CD4-positive, alpha-beta T cell treated with Interleukin-15 for 1 hour (primary cell): ENCODE data around the gene ZNF341.
"Not testable (repeated sequence)": the region's sequence is repeated elsewhere in the genome, so short reads cannot be mapped to it uniquely, and the experiment has no call there.

Experiments used
- DNase-seq: peaks from one replicate; pipeline ENCODE4 v3.0.0-alpha.2; 2020

The ZNF341 gene

GRCh38 chr20:33731693-33732165 lies at the start of gene ZNF341:
ZNF341 (plus strand) TSS chr20:33731996; CDS start chr20:33732022, 26 bp downstream.
- peak; percentile 93 for DNase-seq

DNA sequence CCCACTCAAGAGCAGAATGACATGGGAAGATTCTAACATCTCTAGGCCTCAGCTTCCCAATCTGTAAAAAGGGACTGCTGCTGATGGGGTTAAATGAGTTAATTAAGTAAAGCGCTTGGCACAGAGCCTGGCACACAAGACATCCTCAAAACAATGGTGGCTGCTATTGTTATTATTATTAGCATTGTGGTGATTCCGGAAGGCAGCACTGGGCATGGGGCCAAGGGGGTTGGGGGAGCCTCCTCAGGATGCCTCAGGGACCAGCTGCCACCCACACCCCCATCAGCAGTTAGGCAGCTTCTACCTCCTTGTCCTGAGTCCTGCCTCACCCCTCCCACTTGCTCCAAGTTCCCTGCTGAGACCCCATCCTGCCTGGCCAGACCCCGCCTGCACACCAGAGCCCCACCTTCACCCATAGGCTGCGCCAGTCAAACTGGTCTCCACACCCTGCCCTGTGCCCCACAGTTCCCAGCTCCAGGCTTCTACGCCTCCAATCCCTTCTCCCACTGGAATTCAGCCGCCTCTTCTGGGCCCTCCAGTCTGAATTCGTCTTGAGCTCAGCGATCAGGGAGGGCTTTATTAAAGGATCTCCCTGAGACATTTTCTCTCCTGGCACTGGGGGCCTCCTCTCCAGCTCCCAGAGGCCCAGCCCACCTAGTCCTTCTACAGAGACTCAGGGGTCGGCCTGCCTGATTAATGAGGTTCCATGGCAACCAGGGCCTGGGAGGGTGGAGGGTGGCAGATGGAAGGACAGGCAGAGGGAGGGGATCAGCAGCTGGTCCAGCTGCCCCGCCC lies 47.1 kb upstream of the ZNF341 start:
- DNase-seq, result no peak

DNA sequence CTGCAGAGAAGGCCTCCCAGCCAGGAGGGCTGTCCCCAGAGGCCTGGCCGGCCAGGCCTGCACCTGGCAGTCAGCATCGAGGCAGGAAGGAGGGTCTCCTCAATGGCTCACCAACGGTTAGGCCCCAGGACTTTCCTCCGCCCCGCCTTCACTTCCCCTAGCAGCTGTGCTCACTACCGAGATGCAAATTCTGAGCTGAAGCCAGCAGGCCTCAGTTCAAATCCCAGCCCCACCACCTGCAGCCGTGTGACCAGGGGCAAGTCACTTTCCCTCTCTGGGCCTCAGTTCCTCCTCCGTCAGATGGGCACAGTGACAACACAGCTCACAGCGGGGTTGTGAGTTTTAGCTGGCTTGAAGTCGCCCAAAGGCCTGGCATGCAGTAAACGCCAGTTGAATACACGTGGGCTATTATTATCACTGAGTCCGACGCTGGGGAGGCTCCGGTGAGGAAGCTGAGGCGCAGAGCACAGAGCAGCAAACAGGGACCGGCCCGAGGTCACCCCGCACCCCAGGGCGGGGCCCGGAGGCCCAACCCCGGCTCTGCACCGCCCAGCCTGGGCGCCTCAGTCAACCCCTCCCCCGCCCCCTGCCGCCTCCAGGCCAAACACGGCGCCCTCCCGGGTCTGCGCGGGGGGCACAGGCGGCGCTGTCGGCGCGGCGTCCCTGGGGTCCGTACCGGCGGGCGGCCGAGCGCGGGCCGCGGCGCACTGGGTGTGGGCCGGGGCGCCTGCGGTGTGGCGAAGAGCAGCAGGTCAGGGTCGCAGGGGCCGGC lies 46.3 kb upstream of the ZNF341 start:
- DNase-seq, result peak; percentile 47

DNA sequence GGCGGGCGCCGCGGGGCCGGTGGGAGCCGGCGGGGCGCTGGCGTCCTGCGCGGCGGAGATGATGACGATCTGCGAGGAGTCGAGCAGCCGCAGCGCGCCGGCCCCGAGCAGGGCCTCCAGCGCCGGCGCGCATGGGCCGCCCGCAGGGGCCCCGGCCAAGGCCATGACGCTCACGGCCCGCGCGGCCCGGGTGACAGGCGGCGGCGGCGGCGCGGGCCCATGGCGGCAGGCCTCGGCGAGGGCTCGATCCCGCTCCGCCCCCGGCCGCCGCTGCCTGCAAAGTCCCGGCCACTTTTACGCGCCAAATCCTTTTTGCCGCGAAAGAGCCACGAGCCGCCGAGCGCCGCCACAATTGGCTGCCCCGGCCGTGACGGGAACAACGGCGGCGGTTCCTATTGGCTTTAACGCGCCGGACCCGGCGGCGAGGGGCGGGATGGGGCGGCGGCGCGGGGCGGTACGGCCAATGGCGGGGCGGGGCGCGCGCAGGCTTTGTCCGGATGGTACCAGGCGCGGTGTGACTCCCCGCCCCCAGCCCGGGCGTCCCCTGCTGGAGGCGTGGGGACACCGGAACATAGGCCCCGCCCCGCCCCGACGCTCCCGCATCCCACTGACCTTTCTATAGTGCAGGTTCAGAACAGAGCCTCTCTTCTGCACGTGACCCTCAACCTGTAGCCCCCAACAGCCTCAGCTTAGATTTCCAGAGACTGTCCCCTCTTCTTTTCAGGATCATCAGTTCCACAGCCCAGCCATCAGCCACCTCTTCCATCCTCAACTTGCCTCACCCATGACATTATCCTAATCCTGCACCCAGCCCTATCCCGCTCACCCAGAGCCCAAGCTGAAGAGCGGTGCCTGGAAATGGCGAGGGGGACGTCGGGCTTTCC lies 45.5 kb upstream of the ZNF341 start, which contains the start of gene E2F1:
TSS of gene E2F1 (minus strand) at position 286 of the 884 bp plus-strand sequence. CDS start at position 165, 121 bp downstream.
- peak; percentile 94 for DNase-seq

DNA sequence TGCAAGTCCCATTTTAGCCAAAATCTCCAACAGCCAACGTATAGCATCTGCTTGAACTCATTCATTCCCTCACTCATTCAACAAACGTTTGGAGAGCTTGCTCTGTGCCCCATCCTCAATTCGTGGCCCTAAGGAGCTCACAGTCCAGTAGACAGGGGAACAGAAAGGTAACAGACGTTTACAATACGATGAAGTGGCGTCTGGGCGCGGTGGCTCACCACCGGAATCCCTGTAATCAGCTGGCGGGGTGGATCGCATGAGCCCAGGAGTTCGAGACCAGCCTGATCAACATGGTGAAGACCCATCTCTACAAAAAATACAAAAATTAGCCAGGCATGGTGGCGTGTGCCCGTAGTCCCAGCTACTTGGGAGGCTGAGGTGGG lies 44.8 kb upstream of the ZNF341 start:
- DNase-seq, result no peak

DNA sequence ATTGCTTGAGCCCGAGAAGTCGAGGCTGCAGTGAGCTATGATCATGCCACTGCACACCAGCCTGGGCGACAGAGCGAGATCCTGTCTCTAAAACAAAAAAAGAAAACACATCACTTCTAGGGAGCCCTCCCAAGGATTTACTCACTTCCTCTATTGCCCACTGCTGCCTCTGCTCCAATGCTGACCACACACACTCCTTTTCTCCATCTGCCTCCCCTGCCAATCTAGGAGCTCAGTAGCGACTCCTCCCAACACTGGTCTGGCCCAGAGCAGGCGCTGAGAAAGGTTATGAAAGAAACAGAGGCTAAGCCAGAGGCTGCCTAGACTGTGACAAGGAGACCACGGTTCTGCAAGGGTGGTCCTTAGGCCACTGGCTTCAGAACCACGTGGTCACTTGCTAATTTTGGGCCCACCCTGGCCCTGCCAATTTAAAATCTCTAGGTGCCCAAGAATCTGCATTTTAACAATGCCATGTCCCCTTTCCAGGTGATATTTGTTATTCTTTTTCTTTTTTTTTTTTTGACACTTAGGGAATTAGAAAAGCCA lies 44.4 kb upstream of the ZNF341 start:
- peak; percentile 25 for DNase-seq

DNA sequence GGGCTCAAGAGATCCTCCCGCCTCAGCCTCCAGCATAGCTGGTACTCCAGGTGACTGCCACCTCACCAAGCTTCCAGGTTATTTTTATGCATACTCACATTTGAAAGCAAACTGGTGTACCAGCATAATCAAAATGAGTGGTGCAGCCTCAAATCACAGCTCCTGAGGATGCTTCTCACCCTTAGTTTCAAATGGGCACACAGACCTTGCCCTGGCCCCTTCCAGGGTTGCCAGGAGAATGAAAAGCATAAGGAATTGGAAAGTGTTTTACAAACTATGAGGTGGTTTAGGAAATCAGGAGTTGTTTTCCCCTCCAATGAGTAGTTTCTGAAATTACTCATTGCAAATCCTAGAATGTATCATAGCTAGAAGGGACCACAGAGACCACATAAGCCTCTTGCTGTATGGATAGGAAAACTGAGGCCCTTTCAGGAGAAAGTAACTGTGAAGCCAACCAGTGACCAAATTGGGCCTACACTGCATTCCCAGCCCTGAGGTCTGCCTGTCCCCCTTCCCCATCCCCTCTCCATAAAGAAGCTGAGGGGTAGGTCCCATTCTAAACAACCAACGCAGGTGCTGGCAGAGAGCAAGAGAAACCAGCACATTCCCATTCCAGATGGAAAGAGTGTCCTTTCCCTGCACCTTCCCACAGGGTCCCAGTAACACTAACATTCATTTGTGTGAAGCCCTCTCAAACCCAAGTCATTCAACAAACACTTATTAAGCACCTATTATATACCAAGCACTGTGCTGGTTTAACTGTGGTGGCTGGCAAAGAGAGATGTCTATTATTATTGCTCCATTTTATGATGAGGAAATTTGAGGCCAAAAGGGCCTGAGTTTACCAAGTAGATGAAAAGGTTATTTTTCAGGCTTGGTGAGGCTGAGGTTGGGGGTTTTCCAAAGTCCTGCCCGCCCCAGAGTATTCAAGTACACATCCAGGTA lies 43.5 kb upstream of the ZNF341 start:
- DNase-seq, result no peak

GRCh38 chr20:33688938-33689424 lies 42.8 kb upstream of the ZNF341 start:
- DNase-seq, result no peak

GRCh38 chr20:33689493-33689892 lies 42.3 kb upstream of the ZNF341 start:
- DNase-seq, result no peak

DNA sequence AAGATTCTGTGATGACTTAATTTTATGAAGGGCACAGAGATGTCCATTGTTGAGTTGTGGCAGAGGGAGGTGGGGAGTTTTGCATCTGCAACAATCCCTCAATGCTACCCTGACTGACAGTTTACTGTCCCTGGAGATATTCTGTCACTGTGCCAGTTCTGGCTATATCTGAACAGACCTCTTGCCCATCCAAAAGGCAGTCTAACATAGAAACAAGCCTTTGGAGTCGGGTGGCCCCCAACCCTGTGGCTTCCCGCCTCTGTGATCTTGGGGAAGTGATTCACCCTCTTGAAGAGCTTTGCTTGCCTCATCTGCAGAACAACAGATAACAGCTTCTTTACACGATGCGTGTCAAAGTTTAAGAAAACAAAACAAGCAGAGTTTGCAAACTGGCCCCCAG lies 41.8 kb upstream of the ZNF341 start:
- DNase-seq, result peak; percentile 81

DNA sequence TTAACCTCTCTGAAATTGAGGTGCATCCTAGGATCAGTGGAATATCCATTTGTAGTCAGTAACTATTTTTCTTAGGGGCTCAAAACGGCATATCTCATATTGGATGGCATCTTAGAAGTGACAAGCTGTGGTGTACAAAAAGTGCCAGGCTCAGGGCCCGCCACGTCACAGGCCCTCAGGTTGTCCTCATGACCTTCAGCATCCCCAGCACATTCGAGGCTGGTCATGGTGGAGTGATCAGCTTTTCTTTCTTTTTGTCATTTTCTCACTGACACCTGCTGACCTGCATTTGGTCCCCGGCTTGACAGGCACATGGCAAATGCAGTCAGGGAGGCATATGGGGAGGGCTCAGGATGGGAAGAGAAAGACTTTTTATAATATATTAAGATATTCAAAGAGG lies 38.5 kb upstream of the ZNF341 start:
- DNase-seq, result no peak

DNA sequence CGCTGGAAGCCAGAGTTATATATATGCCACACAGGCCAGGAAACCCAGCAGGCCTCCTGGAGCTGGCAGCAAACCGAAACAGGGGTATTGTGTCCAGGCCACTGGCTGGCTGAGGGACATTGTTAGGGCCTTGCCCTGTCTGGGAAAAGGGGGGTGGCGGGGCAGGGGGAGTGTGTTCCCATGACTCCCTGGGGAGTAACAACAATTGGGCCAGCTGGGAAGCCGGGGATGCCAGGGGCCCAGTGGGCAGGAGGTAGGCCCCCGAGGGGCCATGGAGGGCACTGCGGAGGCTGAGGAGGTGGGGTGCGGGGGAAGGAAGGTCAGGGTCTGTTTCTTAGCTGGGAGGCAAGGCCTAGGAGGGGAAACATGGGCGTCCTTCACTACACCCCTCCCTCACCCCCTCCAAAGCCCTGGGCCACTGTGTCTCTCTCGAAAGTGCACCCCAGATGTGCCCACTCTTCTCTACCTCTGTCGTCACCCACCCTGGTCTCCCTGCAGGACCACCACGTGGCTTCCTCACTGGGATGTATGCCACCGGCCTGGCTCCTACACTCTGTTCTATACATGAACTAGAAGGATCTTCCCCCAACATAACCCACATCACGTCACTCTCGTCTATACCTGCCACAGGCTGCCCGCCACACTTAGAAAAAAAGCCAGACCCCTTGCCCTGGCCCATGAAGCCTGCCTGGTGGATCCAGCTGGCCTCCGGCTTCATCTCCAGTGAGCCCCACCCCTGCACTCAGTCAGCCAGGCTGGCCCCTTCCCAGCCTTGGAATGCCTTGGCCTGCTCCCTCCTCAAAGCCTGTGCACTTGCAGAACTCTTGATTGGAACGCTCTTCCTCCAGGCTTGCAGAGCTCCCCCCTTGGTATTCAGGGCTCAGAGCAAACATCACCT lies 37.8 kb upstream of the ZNF341 start:
- no peak for DNase-seq

DNA sequence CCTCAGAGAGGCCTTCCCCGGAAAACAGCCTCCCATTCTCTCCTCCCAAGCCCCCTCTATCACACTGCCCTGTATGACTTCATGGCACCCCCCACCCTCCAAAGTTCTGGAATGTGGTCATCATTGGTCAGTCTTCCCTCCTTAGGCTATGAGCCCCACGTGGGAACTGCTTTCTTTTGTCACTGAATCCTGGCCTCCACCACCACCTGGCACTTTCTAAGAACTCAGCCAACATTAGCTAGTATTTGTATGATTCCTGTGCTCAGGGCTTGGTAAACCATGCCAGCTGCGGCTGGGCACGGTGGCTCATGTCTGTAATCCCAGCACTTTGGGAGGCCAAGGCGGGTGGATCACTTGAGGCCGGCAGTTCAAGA lies 37.2 kb upstream of the ZNF341 start:
- no peak for DNase-seq

DNA sequence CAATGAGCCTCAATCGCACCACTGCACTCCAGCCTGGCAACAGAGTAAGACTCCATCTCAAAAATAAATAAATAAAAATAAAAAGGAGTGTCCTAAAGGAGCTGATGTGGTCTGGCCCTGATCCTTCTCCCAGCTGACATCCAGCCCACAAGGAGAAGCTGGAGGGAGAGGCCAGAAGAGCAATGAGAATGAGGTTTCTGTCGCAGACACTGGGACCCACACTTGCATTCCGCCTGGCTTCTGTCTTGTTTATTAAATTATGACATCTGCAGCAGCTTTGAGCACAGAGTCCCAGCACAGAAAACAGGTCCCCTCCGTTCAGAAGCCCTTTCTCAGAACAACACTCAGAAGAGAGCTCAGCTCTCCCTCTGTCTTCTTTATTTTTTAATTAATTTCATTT lies 35.3 kb upstream of the ZNF341 start:
- DNase-seq, result no peak

GRCh38 chr20:33697129-33697528 lies 34.7 kb upstream of the ZNF341 start:
- DNase-seq, result no peak

DNA sequence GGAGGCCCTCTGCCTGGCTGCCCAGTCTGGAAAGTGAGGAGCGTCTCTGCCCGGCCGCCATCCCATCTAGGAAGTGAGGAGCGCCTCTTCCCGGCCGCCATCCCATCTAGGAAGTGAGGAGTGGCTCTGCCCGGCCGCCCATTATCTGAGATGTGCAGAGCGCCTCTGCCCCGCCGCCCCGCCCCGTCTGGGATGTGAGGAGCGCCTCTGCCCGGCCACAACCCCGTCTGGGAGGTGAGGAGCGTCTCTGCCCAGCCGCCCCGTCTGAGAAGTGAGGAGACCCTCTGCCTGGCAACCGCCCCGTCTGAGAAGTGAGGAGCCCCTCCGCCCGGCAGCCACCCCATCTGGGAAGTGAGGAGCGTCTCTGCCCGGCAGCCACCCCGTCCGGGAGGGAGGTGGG lies 32.8 kb upstream of the ZNF341 start:
- DNase-seq, result not testable (repeated sequence)

DNA sequence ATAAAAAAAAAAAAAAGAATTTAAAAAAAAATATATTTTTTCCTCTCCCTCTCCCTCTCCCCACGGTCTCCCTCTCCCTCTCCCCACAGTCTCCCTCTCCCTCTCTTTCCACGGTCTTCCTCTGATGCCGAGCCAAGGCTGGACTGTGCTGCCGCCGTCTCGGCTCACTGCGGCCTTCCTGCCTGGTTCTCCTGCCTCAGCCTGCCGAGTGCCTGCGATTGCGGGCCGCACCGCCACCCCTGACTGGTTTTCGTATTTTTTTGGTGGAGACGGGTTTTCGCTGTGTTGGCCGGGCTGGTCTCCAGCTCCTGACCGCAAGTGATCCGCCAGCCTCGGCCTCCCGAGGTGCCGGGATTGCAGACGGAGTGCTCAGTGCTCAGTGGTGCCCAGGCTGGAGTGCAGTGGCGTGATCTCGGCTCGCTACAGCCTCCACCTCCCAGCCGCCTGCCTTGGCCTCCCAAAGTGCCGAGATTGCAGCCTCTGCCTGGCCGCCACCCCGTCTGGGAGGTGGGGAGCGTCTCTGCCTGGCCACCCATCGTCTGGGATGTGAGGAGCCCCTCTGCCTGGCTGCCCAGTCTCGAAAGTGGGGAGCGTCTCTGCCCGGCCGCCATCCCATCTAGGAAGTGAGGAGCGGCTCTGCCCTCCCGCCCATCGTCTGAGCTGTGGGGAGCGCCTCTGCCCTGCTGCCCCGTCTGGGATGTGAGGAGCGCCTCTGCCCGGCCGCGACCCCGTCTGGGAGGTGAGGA lies 30.9 kb upstream of the ZNF341 start:
- DNase-seq, result not testable (repeated sequence)

GRCh38 chr20:33701629-33702450 lies 30.0 kb upstream of the ZNF341 start:
- DNase-seq, result no peak

- no peak for DNase-seq
Measured at GRCh38 chr20:33702861-33703260, 28.9 kb upstream of the ZNF341 start.
